Epithelial cell of proximal tubule (primary cell): ENCODE results near the gene NOP53. TPM values are rescaled to one million over a fixed set of nuclear protein-coding genes. Genes with fewer than 3 reads are reported as not detected.

Source experiments
- DNase-seq: peaks from one replicate; pipeline ENCODE4 v3.0.0-alpha.2; 2011; ENCODE audit warnings: low read depth
- H3K4me3 ChIP-seq: 2 replicates; pipeline ENCODE4 v1.5.1; 2011; ENCODE audit warnings: low read depth, mild to moderate bottlenecking, low read length
- total RNA-seq: library from RNA; depleted of rRNA; stranded (reverse); fragments of >200 nt; gene quantifications from 2 replicates; pipeline ENCODE4 v1.2.3, GENCODE V29; 2015
- TF ChIP-seq, protein P1 (sequence below): conservative IDR thresholded peaks from 2 replicates; pipeline ENCODE4 v1.5.1; 2012; ENCODE audit warnings: low read depth, mild to moderate bottlenecking, low read length

Gene NOP53
- total RNA-seq, 1 donor from 2014 or later: 247 TPM

DNA sequence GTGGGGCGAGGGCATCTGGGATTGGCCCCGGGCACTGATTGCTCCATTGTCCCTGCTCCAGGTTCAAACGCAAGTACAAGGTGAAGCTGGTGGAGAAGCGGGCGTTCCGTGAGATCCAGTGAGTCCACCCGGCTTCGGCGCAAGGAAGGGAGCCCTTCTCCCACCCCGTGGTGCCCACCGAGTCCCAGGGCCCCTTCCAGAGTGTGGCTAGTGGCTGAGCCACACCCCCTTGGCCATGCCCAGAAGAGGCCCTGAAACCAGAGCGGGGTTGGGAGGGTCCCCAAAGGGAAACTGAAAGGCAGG lies 11.2 kb downstream of the NOP53 start:
- TF ChIP-seq, protein P1, sequence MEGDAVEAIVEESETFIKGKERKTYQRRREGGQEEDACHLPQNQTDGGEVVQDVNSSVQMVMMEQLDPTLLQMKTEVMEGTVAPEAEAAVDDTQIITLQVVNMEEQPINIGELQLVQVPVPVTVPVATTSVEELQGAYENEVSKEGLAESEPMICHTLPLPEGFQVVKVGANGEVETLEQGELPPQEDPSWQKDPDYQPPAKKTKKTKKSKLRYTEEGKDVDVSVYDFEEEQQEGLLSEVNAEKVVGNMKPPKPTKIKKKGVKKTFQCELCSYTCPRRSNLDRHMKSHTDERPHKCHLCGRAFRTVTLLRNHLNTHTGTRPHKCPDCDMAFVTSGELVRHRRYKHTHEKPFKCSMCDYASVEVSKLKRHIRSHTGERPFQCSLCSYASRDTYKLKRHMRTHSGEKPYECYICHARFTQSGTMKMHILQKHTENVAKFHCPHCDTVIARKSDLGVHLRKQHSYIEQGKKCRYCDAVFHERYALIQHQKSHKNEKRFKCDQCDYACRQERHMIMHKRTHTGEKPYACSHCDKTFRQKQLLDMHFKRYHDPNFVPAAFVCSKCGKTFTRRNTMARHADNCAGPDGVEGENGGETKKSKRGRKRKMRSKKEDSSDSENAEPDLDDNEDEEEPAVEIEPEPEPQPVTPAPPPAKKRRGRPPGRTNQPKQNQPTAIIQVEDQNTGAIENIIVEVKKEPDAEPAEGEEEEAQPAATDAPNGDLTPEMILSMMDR: no peak
- H3K4me3 ChIP-seq: no peak overlapping the region
- no peak for DNase-seq

DNA sequence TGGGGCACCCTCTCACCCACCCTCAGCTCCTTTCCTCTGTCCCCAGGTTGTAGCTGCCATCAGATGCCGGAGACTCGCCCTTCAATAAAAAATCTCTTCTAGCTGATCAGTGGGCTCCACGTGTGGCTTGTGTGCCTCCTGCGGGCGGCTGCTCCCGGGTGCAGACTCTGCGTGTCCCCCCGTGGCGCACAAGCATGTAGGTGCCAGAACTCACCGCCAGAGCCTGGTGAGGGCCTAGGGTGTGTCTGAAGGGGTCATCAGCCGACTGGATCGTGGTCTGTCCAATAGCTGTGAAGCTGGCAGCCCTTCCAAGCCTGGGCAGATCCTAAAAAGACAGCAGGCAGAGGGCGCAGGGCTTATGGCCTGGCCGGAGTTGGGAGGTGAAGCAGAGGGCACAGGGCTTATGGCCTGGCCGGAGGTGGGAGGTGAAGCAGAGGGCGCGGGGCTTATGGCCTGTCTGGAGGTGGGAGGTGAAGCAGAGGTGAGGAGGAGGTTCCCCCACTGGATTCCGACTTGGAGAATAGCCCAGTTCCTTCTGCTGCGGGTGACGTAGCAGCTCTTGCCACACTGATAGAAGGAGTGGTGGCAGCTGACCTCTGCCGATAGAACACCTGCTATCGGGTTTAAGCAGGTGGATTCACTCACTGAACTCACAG lies 11.7 kb downstream of the NOP53 start:
- TF ChIP-seq, protein P1: no peak
- no peak for DNase-seq
- H3K4me3 ChIP-seq: no peak overlapping the region

DNA sequence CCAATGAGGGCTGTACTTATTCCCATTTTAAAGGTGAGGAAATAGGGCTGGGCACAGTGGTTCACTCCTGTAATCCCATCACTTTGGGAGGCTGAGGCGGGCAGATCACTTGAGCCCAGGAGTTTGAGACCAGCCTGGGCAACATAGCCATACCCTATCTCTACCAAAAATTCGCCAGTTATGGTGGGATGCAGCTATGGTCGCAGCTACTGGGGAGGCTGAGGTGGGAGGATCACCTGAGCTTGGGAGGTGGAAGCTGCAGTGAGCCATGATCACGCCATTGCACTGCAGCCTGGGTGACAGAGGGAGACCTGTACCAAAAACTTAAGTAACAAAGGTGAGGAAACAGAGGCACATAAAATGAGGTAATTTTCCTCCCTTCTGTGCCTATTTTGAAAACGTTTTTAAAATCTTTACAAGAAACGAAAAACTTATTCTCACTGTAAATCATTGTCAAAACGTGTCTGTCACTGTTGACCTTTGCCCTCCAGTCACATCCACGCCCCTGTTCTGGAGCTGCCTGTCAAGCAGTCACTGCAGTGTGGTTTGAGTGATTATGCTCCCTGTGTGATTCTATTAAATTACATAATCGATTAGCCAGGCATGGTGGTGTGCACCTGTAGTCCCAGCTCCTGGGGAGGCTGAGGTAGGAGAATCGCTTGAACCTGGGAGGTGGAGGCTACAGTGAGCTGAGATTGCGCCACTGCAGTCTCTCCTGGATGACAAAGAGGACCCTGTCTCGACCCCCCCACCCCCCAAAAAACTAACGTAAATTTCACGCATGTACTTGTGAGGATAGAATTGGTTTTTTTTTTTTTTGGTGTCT lies 12.5 kb downstream of the NOP53 start:
- no peak for DNase-seq
- H3K4me3 ChIP-seq: no peak overlapping the region
- TF ChIP-seq, protein P1: no peak

DNA sequence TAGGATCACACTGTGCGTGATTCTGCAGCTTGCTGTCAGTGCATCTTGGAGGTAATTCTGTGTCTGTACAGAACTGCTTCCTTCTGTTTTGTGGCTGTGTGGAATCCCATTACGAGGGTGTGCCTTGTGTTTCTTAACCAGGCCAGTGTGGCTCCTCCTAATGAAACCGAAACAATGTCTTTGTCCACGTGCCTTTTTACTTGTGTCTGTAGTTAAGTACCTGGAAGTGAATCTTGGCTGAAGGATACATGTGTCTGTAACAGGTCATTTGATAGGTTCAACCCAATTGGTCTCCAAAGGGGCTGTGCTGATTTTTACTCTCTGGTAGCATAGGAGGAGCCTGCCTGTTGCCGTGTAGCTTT lies 13.1 kb downstream of the NOP53 start:
- no peak overlapping the region for H3K4me3 ChIP-seq
- DNase-seq: no peak
- TF ChIP-seq, protein P1: no peak

DNA sequence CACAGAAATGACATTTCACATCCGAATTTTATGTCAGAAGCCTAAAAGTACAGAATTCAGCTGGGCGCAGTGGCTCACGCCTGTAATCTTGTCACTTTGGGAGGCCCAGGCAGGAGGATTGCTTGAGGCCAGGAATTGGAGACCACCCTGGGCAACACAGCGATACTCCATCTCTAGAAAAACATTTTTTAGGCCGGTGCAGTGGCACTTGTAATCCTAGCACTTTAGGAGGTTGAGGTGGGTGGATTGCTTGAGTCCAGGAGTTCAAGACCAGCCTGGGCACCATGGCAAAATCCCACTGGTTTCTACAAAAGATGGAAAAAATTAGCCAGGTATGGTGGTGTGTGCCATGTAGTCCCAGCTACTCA lies 15.3 kb downstream of the NOP53 start:
- TF ChIP-seq, protein P1: no peak
- no peak overlapping the region for H3K4me3 ChIP-seq
- no peak for DNase-seq

DNA sequence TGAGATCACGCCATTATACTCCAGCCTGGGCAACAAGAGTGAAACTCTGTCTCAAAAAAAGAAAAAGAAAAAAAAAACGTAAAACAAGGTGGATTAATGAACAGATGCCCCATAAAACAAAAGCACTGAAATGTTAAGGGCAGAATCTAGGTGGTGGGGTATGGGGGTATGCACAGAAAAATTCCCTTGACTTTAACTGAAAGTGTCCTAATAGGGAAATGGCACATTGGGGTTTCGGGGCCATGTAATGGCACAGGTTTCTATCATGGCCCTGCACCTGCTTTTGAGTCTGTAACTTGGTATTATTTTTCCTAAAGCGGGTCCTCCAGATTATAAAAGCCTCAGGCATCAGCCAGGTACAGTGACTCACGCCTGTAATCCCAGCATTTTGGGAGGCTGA lies 16.2 kb downstream of the NOP53 start:
- TF ChIP-seq, protein P1: no peak
- no peak for DNase-seq
- H3K4me3 ChIP-seq: no peak overlapping the region

DNA sequence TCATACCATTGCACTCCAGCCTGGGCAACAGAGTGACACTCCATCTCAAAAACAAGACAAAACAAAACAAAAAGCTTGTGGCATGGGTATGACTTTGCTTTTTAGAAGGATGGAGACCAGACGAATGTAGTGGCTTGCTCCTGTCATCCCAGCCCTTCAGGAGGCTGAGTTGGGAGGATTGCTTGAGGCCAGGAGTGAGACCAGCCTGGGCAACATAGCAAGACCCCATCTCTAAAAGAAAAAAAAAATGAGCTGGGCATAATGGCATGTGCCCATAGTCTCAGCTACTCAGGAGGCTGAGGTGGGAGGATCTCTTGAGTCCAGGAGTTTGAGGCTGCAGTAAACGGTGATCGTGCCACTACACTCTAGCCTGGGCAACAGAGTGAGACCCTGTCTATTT lies 16.8 kb downstream of the NOP53 start:
- H3K4me3 ChIP-seq: no peak overlapping the region
- TF ChIP-seq, protein P1: no peak
- no peak for DNase-seq
